BE2C (cell line): ENCODE data around the gene DBP. TPM values are rescaled to one million over a fixed set of nuclear protein-coding genes. Genes with fewer than 3 reads are reported as not detected.
"Not testable (repeated sequence)": the region's sequence is repeated elsewhere in the genome, so short reads cannot be mapped to it uniquely, and the experiment has no call there.

Experiments
- DNase-seq: peaks from one replicate; pipeline ENCODE4 v3.0.0-alpha.2; 2020
- H3K27me3 ChIP-seq: fragments of 250-450 bp; sonication (Bioruptor Pico); 2 replicates; pipeline ENCODE4 v1.5.1; 2020; ENCODE audit warnings: mild to moderate bottlenecking
- H3K36me3 ChIP-seq: fragments of 250-450 bp; sonication (Bioruptor Pico); 2 replicates; pipeline ENCODE4 v1.5.1; 2020; ENCODE audit warnings: mild to moderate bottlenecking
- H3K4me1 ChIP-seq: fragments of 250-450 bp; sonication (Bioruptor Pico); 2 replicates; pipeline ENCODE4 v1.5.1; 2020
- H3K4me3 ChIP-seq: 2 replicates; pipeline ENCODE4 v1.5.1; 2011; ENCODE audit warnings: low read depth, low read length
- H3K9me3 ChIP-seq: fragments of 250-450 bp; sonication (Bioruptor Pico); 2 replicates; pipeline ENCODE4 v1.5.1; 2020
- polyA plus RNA-seq: library from polyadenylated mRNA; unstranded; fragments of >200 nt; gene quantifications from one replicate; pipeline ENCODE4 v1.2.1, GENCODE V29; 2012; ENCODE audit warnings: low read depth, missing spikeins; ENCODE audit not compliant: insufficient read length, insufficient read depth
- TF ChIP-seq, protein P1 (sequence below): IDR thresholded peaks from 2 replicates; pipeline ENCODE4 v1.5.1; 2012; ENCODE audit warnings: mild to moderate bottlenecking, low read depth, low read length

DBP gene
- 47.7 TPM for polyA plus RNA-seq

DNA sequence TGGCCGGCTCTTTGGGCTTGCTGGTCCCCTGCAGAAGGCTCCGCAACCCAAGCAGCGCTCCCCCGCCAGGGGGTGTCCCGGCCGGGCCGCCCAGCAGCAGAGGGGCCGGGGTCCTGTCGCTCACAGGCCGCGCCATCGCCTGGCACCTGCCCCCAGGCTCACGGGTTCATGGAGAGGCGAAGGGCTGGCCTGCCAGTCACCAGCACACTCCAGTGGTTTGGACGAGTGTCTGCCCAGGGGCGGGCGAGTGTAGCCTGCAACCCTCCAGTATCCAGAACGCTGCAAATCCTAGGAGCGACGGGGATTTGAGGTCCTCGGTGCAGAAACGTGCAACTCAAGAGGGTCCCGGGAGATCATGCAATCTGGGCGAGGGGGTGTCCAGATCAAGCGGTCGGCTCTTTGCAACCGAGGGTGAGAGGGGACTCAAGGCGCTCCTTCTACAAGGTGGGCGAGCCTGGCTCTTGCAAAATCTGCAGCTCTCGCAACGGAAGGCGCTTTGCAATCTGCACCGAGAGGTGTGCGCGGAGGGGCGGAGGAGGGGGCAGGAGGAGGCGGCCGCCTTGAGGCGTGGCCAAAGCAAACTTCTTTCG is at the start of gene DBP:
DBP (minus strand) TSS at position 521 of the 590 bp plus-strand sequence; CDS start at position 136, 385 bp downstream.
- peak; percentile 65 for DNase-seq
- Histone ChIP-seq H3K4me3 (peak within 1 kb of the TSS; percentile 65), H3K4me1 (peaks cover 22% of the 10 kb centered on the region), H3K9me3 (no peaks in the 10 kb centered on the region), H3K36me3 (no peaks in the 10 kb centered on the region), H3K27me3 (no peaks in the 10 kb centered on the region)
- TF ChIP-seq, protein P1, sequence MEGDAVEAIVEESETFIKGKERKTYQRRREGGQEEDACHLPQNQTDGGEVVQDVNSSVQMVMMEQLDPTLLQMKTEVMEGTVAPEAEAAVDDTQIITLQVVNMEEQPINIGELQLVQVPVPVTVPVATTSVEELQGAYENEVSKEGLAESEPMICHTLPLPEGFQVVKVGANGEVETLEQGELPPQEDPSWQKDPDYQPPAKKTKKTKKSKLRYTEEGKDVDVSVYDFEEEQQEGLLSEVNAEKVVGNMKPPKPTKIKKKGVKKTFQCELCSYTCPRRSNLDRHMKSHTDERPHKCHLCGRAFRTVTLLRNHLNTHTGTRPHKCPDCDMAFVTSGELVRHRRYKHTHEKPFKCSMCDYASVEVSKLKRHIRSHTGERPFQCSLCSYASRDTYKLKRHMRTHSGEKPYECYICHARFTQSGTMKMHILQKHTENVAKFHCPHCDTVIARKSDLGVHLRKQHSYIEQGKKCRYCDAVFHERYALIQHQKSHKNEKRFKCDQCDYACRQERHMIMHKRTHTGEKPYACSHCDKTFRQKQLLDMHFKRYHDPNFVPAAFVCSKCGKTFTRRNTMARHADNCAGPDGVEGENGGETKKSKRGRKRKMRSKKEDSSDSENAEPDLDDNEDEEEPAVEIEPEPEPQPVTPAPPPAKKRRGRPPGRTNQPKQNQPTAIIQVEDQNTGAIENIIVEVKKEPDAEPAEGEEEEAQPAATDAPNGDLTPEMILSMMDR, result no peak; the same call in 1 of the 2 replicates

- not testable (repeated sequence) for DNase-seq, H3K27me3 ChIP-seq, H3K4me1 ChIP-seq, H3K36me3 ChIP-seq, H3K9me3 ChIP-seq, H3K4me3 ChIP-seq
These were observed 49.5 kb upstream of the DBP start for GRCh38 chr19:48686637-48687036.

DNA sequence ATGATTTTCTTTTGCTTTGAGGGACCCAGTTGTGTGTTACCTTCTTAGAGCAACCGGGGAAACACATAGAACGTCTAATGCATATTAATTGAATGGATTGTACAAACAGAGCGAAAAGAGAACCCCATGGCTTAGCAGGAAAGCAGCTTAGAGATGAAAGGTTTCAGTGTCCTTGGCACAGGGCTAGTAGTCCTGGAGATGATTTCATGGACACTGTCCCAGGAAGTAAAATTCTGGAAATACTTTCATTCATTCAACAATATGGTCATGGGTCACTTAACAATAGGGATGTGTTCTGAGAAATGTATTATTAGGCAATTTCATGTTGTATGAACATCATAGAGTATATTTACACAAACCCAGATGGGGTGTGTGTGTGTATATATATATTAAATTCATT is 48.9 kb upstream of the DBP start:
- H3K27me3 ChIP-seq, result no peaks in the 10 kb centered on the region
- TF ChIP-seq, protein P1, result no peak
- no peaks in the 10 kb centered on the region for H3K9me3 ChIP-seq
- no peaks in the 10 kb centered on the region for H3K36me3 ChIP-seq
- no peak for DNase-seq
- H3K4me1 ChIP-seq, result no peaks in the 10 kb centered on the region
- H3K4me3 ChIP-seq, result no peak overlapping the region

DNA sequence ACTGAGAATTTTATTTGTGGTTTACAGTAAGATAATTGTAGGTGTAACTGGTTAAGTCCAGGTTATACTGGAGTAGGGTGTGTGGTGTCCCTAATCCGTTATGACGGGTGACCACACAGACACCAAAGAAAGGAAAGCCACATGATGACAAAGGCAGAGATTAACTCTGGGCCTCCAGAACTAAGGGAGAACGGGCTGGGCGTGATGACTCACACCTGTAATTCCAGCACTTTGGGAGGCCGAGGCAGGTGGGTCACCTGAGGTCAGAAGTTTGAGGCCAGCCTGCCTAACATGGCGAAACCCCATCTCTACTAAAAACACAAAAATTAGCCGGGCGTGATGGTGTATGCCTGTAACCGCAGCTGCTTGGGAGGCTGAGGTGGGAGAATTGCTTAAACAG is 48.4 kb upstream of the DBP start:
- no peaks in the 10 kb centered on the region for H3K4me1 ChIP-seq
- TF ChIP-seq, protein P1, result no peak
- no peak for DNase-seq
- no peaks in the 10 kb centered on the region for H3K36me3 ChIP-seq
- H3K9me3 ChIP-seq, result no peaks in the 10 kb centered on the region
- H3K27me3 ChIP-seq, result no peaks in the 10 kb centered on the region
- H3K4me3 ChIP-seq, result no peak overlapping the region

GRCh38 chr19:48683349-48683748 is 46.2 kb upstream of the DBP start:
- peak; percentile 70 for DNase-seq
- Histone ChIP-seq H3K4me3 (peak overlapping the region; percentile 28), H3K9me3 (no peaks in the 10 kb centered on the region), H3K36me3 (no peaks in the 10 kb centered on the region), H3K4me1 (no peaks in the 10 kb centered on the region), H3K27me3 (no peaks in the 10 kb centered on the region)
- TF ChIP-seq, protein P1, result no peak

- no peaks in the 10 kb centered on the region for H3K9me3 ChIP-seq
- no peaks in the 10 kb centered on the region for H3K4me1 ChIP-seq
- no peaks in the 10 kb centered on the region for H3K36me3 ChIP-seq
- no peak for DNase-seq
- TF ChIP-seq, protein P1, result no peak
- no peaks in the 10 kb centered on the region for H3K27me3 ChIP-seq
- no peak overlapping the region for H3K4me3 ChIP-seq
These were observed 43.9 kb upstream of the DBP start for GRCh38 chr19:48681127-48681470.
